Effector memory CD4-positive, alpha-beta T cell (primary cell): Measurements from ENCODE around the gene FA2H.

ENCODE experiments used
- DNase-seq, 3 donors: peaks; one replicate each; pipeline ENCODE4 v3.0.0-alpha.2; 2020
- H3K27ac ChIP-seq: 2 replicates; pipeline ENCODE4 v1.7.0; 2013; ENCODE audit warnings: mild to moderate bottlenecking, low read length, moderate library complexity; ENCODE audit not compliant: insufficient read depth, poor library complexity, severe bottlenecking
- H3K27me3 ChIP-seq: replicated peaks from 2 replicates; pipeline ENCODE4 v1.7.0; 2013; ENCODE audit warnings: mild to moderate bottlenecking, low read length; ENCODE audit not compliant: insufficient read depth, control insufficient read depth, poor library complexity, severe bottlenecking
- H3K36me3 ChIP-seq: 2 replicates; pipeline ENCODE4 v1.7.0; 2013; ENCODE audit warnings: mild to moderate bottlenecking, low read length, moderate library complexity; ENCODE audit not compliant: control insufficient read depth, insufficient read depth
- H3K4me1 ChIP-seq: 2 replicates; pipeline ENCODE4 v1.7.0; 2013; ENCODE audit warnings: low read length, mild to moderate bottlenecking; ENCODE audit not compliant: control insufficient read depth, insufficient read depth, poor library complexity, severe bottlenecking
- H3K4me3 ChIP-seq: 2 replicates; pipeline ENCODE4 v1.7.0; 2013; ENCODE audit warnings: low read length, low read depth, mild to moderate bottlenecking; ENCODE audit not compliant: insufficient read depth, poor library complexity, severe bottlenecking
- H3K9me3 ChIP-seq: 2 replicates; pipeline ENCODE4 v1.7.0; 2013; ENCODE audit warnings: mild to moderate bottlenecking, low read length, moderate library complexity; ENCODE audit not compliant: control insufficient read depth

The FA2H gene

DNA sequence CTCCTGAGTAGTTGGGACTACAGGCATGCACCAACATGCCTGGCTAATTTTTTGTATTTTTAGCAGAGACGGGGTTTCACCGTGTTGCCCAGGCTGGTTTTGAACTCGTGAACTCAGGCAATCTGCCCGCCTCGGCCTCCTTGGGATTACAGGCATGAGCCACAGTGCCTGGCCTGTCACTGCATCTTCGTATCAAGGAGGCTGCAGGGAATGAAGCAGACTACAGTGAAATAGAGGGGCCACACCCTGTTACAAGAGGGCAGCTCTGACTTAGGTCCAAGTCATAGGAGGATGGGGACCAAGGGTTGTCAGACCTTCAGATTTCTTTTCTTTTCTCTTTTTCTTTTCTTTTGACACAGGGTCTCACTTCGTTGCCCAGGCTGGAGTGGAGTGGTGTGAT is 28.7 kb downstream of the FA2H start:
- Histone ChIP-seq H3K4me1 (no peaks in the 10 kb centered on the region), H3K4me3 (no peak overlapping the region), H3K36me3 (no peaks in the 10 kb centered on the region), H3K27ac (no peak overlapping the region), H3K27me3 (no peaks in the 10 kb centered on the region), H3K9me3 (no peaks in the 10 kb centered on the region)
- no peak for DNase-seq

GRCh38 chr16:74745109-74745615 is 29.5 kb downstream of the FA2H start:
- Histone ChIP-seq H3K9me3 (no peaks in the 10 kb centered on the region), H3K27me3 (no peaks in the 10 kb centered on the region), H3K4me1 (no peaks in the 10 kb centered on the region), H3K4me3 (no peak overlapping the region), H3K27ac (no peak overlapping the region), H3K36me3 (no peaks in the 10 kb centered on the region)
- no peak for DNase-seq

- Histone ChIP-seq H3K36me3 (no peaks in the 10 kb centered on the region), H3K9me3 (no peaks in the 10 kb centered on the region), H3K4me3 (no peak overlapping the region), H3K27me3 (no peaks in the 10 kb centered on the region), H3K4me1 (no peaks in the 10 kb centered on the region), H3K27ac (no peak overlapping the region)
- no peak for DNase-seq
Observed at GRCh38 chr16:74744566-74744965, 30.1 kb downstream of the FA2H start.

- H3K36me3 ChIP-seq, result no peaks in the 10 kb centered on the region
- H3K27ac ChIP-seq, result no peak overlapping the region
- H3K9me3 ChIP-seq, result no peaks in the 10 kb centered on the region
- DNase-seq, result no peak
- H3K4me1 ChIP-seq, result no peaks in the 10 kb centered on the region
- H3K4me3 ChIP-seq, result no peak overlapping the region
- H3K27me3 ChIP-seq, result no peaks in the 10 kb centered on the region
Observed at GRCh38 chr16:74743668-74744299, 30.8 kb downstream of the FA2H start.

- DNase-seq, result no peak
- Histone ChIP-seq H3K9me3 (no peaks in the 10 kb centered on the region), H3K36me3 (no peaks in the 10 kb centered on the region), H3K4me3 (no peak overlapping the region), H3K27ac (no peak overlapping the region), H3K4me1 (no peaks in the 10 kb centered on the region), H3K27me3 (no peaks in the 10 kb centered on the region)
Observed at GRCh38 chr16:74743045-74743667, 31.5 kb downstream of the FA2H start.

GRCh38 chr16:74742051-74742481 is 32.6 kb downstream of the FA2H start:
- no peak for DNase-seq

GRCh38 chr16:74740795-74741304 is 33.8 kb downstream of the FA2H start:
- no peak for DNase-seq
- H3K27ac ChIP-seq, result no peak overlapping the region
- no peaks in the 10 kb centered on the region for H3K9me3 ChIP-seq
- no peak overlapping the region for H3K4me3 ChIP-seq
- no peaks in the 10 kb centered on the region for H3K36me3 ChIP-seq
- H3K27me3 ChIP-seq, result no peaks in the 10 kb centered on the region
- H3K4me1 ChIP-seq, result no peaks in the 10 kb centered on the region

More at GRCh38 chr16:74742051-74742481, 32.6 kb downstream of the FA2H start:
- Histone ChIP-seq H3K27ac (no peak overlapping the region), H3K27me3 (no peaks in the 10 kb centered on the region), H3K9me3 (no peaks in the 10 kb centered on the region), H3K4me1 (no peaks in the 10 kb centered on the region), H3K4me3 (no peak overlapping the region), H3K36me3 (no peaks in the 10 kb centered on the region)

DNA sequence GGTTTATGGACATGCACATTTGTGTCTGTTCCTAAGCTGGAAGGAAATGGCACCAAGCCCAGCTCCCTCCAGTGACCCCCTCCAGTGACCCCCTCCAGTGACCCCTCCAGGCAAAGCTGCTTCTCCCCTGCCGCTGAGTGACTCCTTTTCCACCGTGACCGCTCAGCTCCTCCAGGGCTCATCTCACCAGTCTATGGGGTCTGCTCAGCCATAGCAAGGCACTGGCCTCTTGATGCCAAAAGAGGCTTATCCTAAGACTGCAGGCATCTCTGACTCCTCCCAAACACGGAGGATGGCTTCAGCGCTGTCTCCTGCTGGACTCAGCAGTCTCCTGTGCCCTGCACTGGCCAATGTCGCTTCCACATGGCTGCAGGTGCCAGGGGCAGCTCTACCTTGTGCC is 35.3 kb downstream of the FA2H start:
- Histone ChIP-seq H3K36me3 (no peaks in the 10 kb centered on the region), H3K4me1 (no peaks in the 10 kb centered on the region), H3K4me3 (no peak overlapping the region), H3K27me3 (no peaks in the 10 kb centered on the region), H3K9me3 (no peaks in the 10 kb centered on the region), H3K27ac (no peak overlapping the region)
- no peak for DNase-seq

GRCh38 chr16:74738816-74739215 is 35.8 kb downstream of the FA2H start:
- no peak for DNase-seq
- Histone ChIP-seq H3K9me3 (no peaks in the 10 kb centered on the region), H3K36me3 (no peaks in the 10 kb centered on the region), H3K4me3 (no peak overlapping the region), H3K27ac (no peak overlapping the region), H3K27me3 (no peaks in the 10 kb centered on the region), H3K4me1 (no peaks in the 10 kb centered on the region)

DNA sequence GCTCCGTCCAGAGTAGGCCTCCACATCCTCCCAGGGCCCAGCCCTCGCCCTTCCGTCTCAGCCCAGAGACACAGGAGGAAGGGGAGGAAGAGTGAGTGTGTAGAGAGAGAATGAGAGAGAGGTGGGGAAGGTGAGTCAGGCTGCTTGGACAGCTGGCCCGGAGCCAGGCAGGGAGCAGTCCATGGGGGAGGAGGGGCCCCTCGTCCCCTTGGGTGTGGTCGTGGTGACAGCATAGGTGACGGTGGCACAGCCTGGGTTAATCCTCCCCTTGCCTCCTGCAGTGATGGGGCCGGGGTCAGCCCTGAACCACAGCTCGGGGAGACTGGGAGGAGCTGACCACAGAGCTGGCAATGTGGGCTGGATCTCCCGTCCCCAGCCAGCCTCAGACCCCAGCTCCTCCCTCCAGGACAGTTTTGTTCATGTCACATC is 36.5 kb downstream of the FA2H start:
- no peak overlapping the region for H3K27ac ChIP-seq
- H3K27me3 ChIP-seq, result no peaks in the 10 kb centered on the region
- H3K4me1 ChIP-seq, result no peaks in the 10 kb centered on the region
- H3K36me3 ChIP-seq, result no peaks in the 10 kb centered on the region
- H3K4me3 ChIP-seq, result no peak overlapping the region
- no peak for DNase-seq
- H3K9me3 ChIP-seq, result no peaks in the 10 kb centered on the region
